SK-N-SH (cell line): Measurements from ENCODE around the gene ZFP57. TPM values are rescaled to one million over a fixed set of nuclear protein-coding genes. Genes with fewer than 3 reads are reported as not detected.

Source experiments
- CTCF ChIA-PET: fragments of 300-600, 350-600 bp; formaldehyde crosslinking; extraction: SDS; loops from one replicate; lab custom pipeline; 2021; lab: Yijun Ruan, JAX
- POLR2A ChIA-PET: fragments of 350-600 bp; sonication (Branson Sonifier 250); formaldehyde crosslinking; extraction: SDS; loops from one replicate; lab custom pipeline; 2020; ENCODE audit warnings: antibody characterized with exemption, inconsistent platforms; lab: Yijun Ruan, JAX
- DNase-seq: peaks from one replicate; pipeline ENCODE4 v3.0.0; 2012
- H2AFZ ChIP-seq: fragments of 200-600 bp; sonication (generic); 2 replicates; pipeline ENCODE4 v1.8.1; 2016; ENCODE audit warnings: antibody characterized with exemption, mild to moderate bottlenecking, low read depth
- H3F3A ChIP-seq: fragments of 200-600 bp; sonication (generic); replicated peaks from 2 replicates; pipeline ENCODE3; 2016; ENCODE audit warnings: antibody characterized with exemption, mild to moderate bottlenecking; ENCODE audit not compliant: insufficient read depth
- H3K27ac ChIP-seq, 2 experiments: fragments of 200-500 bp in 1 of 2; fragments of 200-600 bp in 1 of 2; sonication (Bioruptor generic) in 1 of 2; sonication (generic), shearing (Covaris generic) in 1 of 2; 2 replicates each; pipeline versions ENCODE4 v1.5.1 to v1.6.1; 2014 to 2016; ENCODE audit warnings: low read depth in 2 of 2, inconsistent platforms in 1 of 2, low read length in 1 of 2, mild to moderate bottlenecking in 1 of 2, mixed read lengths in 1 of 2
- H3K27me3 ChIP-seq: fragments of 200-600 bp; sonication (generic), shearing (Covaris generic); 2 replicates; pipeline ENCODE4 v1.6.1; 2016; ENCODE audit warnings: mixed run types; ENCODE audit not compliant: insufficient read depth
- H3K36me3 ChIP-seq, 2 experiments: fragments of 200-500 bp in 1 of 2; fragments of 200-600 bp in 1 of 2; sonication (Bioruptor generic) in 1 of 2; sonication (generic) in 1 of 2; replicated peaks in 1 of 2; 2 replicates each; pipeline versions ENCODE3 to v1.5.1; 2014 to 2016; ENCODE audit warnings: low read length in 1 of 2, mild to moderate bottlenecking in 1 of 2; ENCODE audit not compliant: insufficient read depth in 2 of 2, control insufficient read depth in 1 of 2
- H3K4me1 ChIP-seq, 2 experiments: fragments of 200-500 bp in 1 of 2; fragments of 200-600 bp in 1 of 2; sonication (Bioruptor generic) in 1 of 2; sonication (generic), shearing (Covaris generic) in 1 of 2; 2 replicates each; pipeline versions ENCODE4 v1.5.1 to v1.6.1; 2014 to 2016; ENCODE audit warnings: low read depth in 1 of 2, low read length in 1 of 2, mixed run types in 1 of 2; ENCODE audit not compliant: insufficient read depth in 2 of 2, control insufficient read depth in 1 of 2
- H3K4me2 ChIP-seq: fragments of 200-600 bp; sonication (generic), shearing (Covaris generic); 2 replicates; pipeline ENCODE4 v1.6.1; 2017; ENCODE audit warnings: mixed run types
- H3K4me3 ChIP-seq, 2 experiments: fragments of 200-500 bp in 1 of 2; fragments of 200-600 bp in 1 of 2; sonication (Bioruptor generic) in 1 of 2; sonication (generic), shearing (Covaris generic) in 1 of 2; 2 replicates each; pipeline versions ENCODE4 v1.5.1 to v1.8.1; 2014 to 2016; ENCODE audit warnings: low read depth in 2 of 2, inconsistent platforms in 1 of 2, low read length in 1 of 2, mild to moderate bottlenecking in 1 of 2, mixed read lengths in 1 of 2, moderate library complexity in 1 of 2
- H3K79me2 ChIP-seq: fragments of 200-600 bp; sonication (generic); 2 replicates; pipeline ENCODE4 v1.8.1; 2017; ENCODE audit warnings: mild to moderate bottlenecking; ENCODE audit not compliant: insufficient read depth
- H3K9ac ChIP-seq: fragments of 200-600 bp; sonication (generic); 2 replicates; pipeline ENCODE4 v1.6.1; 2017; ENCODE audit warnings: mixed run types
- H3K9me2 ChIP-seq: fragments of 200-600 bp; sonication (generic); 2 replicates; pipeline ENCODE4 v1.6.1; 2017; ENCODE audit warnings: mixed run types
- H3K9me3 ChIP-seq: fragments of 200-600 bp; sonication (generic); 2 replicates; pipeline ENCODE4 v1.6.1; 2017; ENCODE audit warnings: mixed run types, mild to moderate bottlenecking, moderate library complexity
- H4K20me1 ChIP-seq: fragments of 200-600 bp; sonication (generic); 2 replicates; pipeline ENCODE4 v1.6.1; 2017; ENCODE audit warnings: mild to moderate bottlenecking, mixed run types; ENCODE audit not compliant: insufficient read depth
- CTCF ChIP-seq: fragments of 200-600 bp; sonication (generic); IDR thresholded peaks from 2 replicates; pipeline ENCODE4 v1.6.1; 2017; ENCODE audit warnings: antibody characterized with exemption, mild to moderate bottlenecking, moderate library complexity
- FOSL2 ChIP-seq: IDR thresholded peaks from 2 replicates; pipeline ENCODE4 v1.4.0; 2012; ENCODE audit warnings: low read depth, mild to moderate bottlenecking, moderate library complexity, borderline replicate concordance
- IRF3 ChIP-seq: fragments of 150-350 bp; IDR thresholded peaks from 2 replicates; pipeline ENCODE4 v1.6.1; 2016; ENCODE audit warnings: mild to moderate bottlenecking, low read depth, low read length
- JUND ChIP-seq: IDR thresholded peaks from 2 replicates; pipeline ENCODE4 v1.4.0; 2012
- MXI1 ChIP-seq: IDR thresholded peaks from 2 replicates; pipeline ENCODE4 v1.6.1; 2012; ENCODE audit warnings: mild to moderate bottlenecking, low read depth, low read length, improper control_type of control experiment
- PBX3 ChIP-seq: IDR thresholded peaks from 2 replicates; pipeline ENCODE4; 2012
- POLR2AphosphoS5 ChIP-seq: IDR thresholded peaks from 2 replicates; pipeline ENCODE4 v1.6.1; 2012; ENCODE audit warnings: low read depth, low read length
- RAD21 ChIP-seq: IDR thresholded peaks from 2 replicates; pipeline ENCODE4 v1.6.1; 2012; ENCODE audit warnings: mild to moderate bottlenecking, low read length
- RCOR1 ChIP-seq: fragments of 150-350 bp; IDR thresholded peaks from 2 replicates; pipeline ENCODE4 v1.6.1; 2017; ENCODE audit warnings: antibody characterized with exemption, low read length
- REST ChIP-seq: IDR thresholded peaks from 2 replicates; pipeline ENCODE4 v1.6.1; 2012; ENCODE audit warnings: mild to moderate bottlenecking, low read depth, low read length, moderate library complexity
- RXRA ChIP-seq: IDR thresholded peaks from 2 replicates; pipeline ENCODE4 v1.4.0; 2012; ENCODE audit warnings: low read depth, mild to moderate bottlenecking, borderline replicate concordance
- TAF1 ChIP-seq: IDR thresholded peaks from 2 replicates; pipeline ENCODE4 v1.6.1; 2012; ENCODE audit warnings: low read depth, mild to moderate bottlenecking, low read length, moderate library complexity, borderline replicate concordance
- ZBTB33 ChIP-seq: IDR thresholded peaks from 2 replicates; pipeline ENCODE4 v1.4.0; 2012; ENCODE audit warnings: low read depth, borderline replicate concordance
- WGBS: methylation state at CpG from one replicate; pipeline ENCODE4 v1.1.6; 2017; ENCODE audit warnings: low lambda C conversion rate; 5-methylcytosine and 5-hydroxymethylcytosine counted together
- polyA plus RNA-seq, 3 experiments: library from polyadenylated mRNA; depleted of rRNA; stranded (reverse); fragments of >200 nt; gene quantifications; 2 replicates each; pipeline ENCODE4 v1.2.3, GENCODE V29; 2012

Gene ZFP57
- polyA plus RNA-seq, 1 of the 3 experiments (the other 2 are of a cell fraction) = not detected

GRCh38 chr6:29671026-29671425, 9.9 kb downstream of the ZFP57 start:
- H3K36me3 ChIP-seq = no peaks in the 10 kb centered on the region
- H3K4me1 ChIP-seq = no peaks in the 10 kb centered on the region
- H3K4me2 ChIP-seq = no peak overlapping the region
- H3K79me2 ChIP-seq = no peaks in the 10 kb centered on the region
- H4K20me1 ChIP-seq = no peaks in the 10 kb centered on the region
- DNase-seq = no peak
- H3K9ac ChIP-seq = no peak overlapping the region
- no peaks in the 10 kb centered on the region for H3F3A ChIP-seq
- H3K9me3 ChIP-seq = no peaks in the 10 kb centered on the region
- H3K27ac ChIP-seq = no peak overlapping the region
- ChIA-PET CTCF (interaction anchor here (1.0 to 1.5 kb wide), 2 partner anchors 18 to 21 kb away, joined by 5 to 9 read pairs; no protein-coding TSS in a partner anchor), POLR2A (no interaction called here)
- H2AFZ ChIP-seq = no peak overlapping the region
- H3K27me3 ChIP-seq = peaks cover 16% of the 10 kb centered on the region; the same call in 1 of the 2 replicates
- 0% methylated on average over 1 of the region's 1 CpG for WGBS
- TF ChIP-seq JUND (no peak), ZBTB33 (no peak), POLR2AphosphoS5 (no peak), PBX3 (no peak), TAF1 (no peak), IRF3 (no peak), FOSL2 (no peak), RXRA (no peak), MXI1 (no peak), RCOR1 (no peak), RAD21 (no peak), REST (no peak), CTCF (no peak)
- no peaks in the 10 kb centered on the region for H3K9me2 ChIP-seq
- no peak overlapping the region for H3K4me3 ChIP-seq
